Omental fat pad (tissue), 4 donors: ENCODE measurements around the gene TUG1. TPM values are rescaled to one million over a fixed set of nuclear protein-coding genes. Genes with fewer than 3 reads are reported as not detected.

Source experiments
- ATAC-seq: fragments of 150-250 bp; one replicate; pipeline ENCODE4 v1.9.1; 2016; ENCODE audit warnings: mild to moderate bottlenecking, moderate library complexity; ENCODE audit not compliant: low FRiP score
- DNase-seq: peaks from one replicate; pipeline ENCODE4 v3.0.0-alpha.2; 2019; ENCODE audit warnings: low spot score
- CTCF ChIP-seq, 3 donors: fragments of 450-650 bp; IDR thresholded peaks; one replicate each; pipeline ENCODE4 v1.5.1; 2016 to 2017; ENCODE audit warnings: antibody characterized with exemption in 3 of 3, mild to moderate bottlenecking in 3 of 3, moderate library complexity in 2 of 3
- total RNA-seq, 4 donors: library from RNA; depleted of rRNA; stranded (reverse); fragments of >200 nt; gene quantifications; one replicate each; pipeline ENCODE4 v1.1.0, GENCODE V29; 2016

Gene TUG1
- total RNA-seq, 4 donors from 2014 or later, result 55.9 to 108 (median 61.0) TPM

- TF ChIP-seq CTCF (IDR thresholded peaks at IDR 0.05), result no peak
- DNase-seq, result no peak
- ATAC-seq, result no peak
Observed at GRCh38 chr22:30934053-30934452, 35.0 kb upstream of the TUG1 start.

- no peak for TF ChIP-seq CTCF (IDR thresholded peaks at IDR 0.05)
- no peak for ATAC-seq
- no peak for DNase-seq
Observed at GRCh38 chr22:30940685-30941362, 28.2 kb upstream of the TUG1 start.

- no peak for DNase-seq
- ATAC-seq, result no peak
- TF ChIP-seq CTCF (IDR thresholded peaks at IDR 0.05), result no peak
Observed at GRCh38 chr22:30941363-30941740, 27.7 kb upstream of the TUG1 start.

- ATAC-seq (no peak), DNase-seq (no peak)
- TF ChIP-seq CTCF (IDR thresholded peaks at IDR 0.05), result no peak
Observed at GRCh38 chr22:30943368-30943767, 25.7 kb upstream of the TUG1 start.

GRCh38 chr22:30944986-30945385, 24.1 kb upstream of the TUG1 start:
- TF ChIP-seq CTCF (IDR thresholded peaks at IDR 0.05), result no peak
- DNase-seq (no peak), ATAC-seq (no peak)

- ATAC-seq (no peak), DNase-seq (no peak)
- no peak for TF ChIP-seq CTCF (IDR thresholded peaks at IDR 0.05)
Observed at GRCh38 chr22:30945653-30946052, 23.4 kb upstream of the TUG1 start.

GRCh38 chr22:30946354-30946753, 22.7 kb upstream of the TUG1 start:
- no peak for TF ChIP-seq CTCF (IDR thresholded peaks at IDR 0.05)
- DNase-seq, result no peak
- ATAC-seq, result no peak
